ENCODE data around the gene FAM156B. TPM values are rescaled to one million over a fixed set of nuclear protein-coding genes. Genes with fewer than 3 reads are reported as not detected.
"Not testable (repeated sequence)": the region's sequence is repeated elsewhere in the genome, so short reads cannot be mapped to it uniquely, and the experiment has no call there.

FAM156B gene
- total and polyA plus RNA-seq, 2 of the 4 experiments (the other 2 are of a cell fraction) = 17.9 to 52.4 TPM

- H3K9ac ChIP-seq (ENCODE audit: low read depth, low read length); H3K9me3 ChIP-seq (ENCODE audit: control insufficient read depth, insufficient read depth, low read length); H3K23ac ChIP-seq (ENCODE audit: low read depth, low read length); H4K20me1 ChIP-seq (ENCODE audit: insufficient read depth, low read length); H2BK15ac ChIP-seq (ENCODE audit: low read depth, low read length); BruUV-seq (replicated peaks); ATAC-seq (ENCODE audit: low read depth); H3K4ac ChIP-seq (ENCODE audit: low read depth, low read length); H4K91ac ChIP-seq (ENCODE audit: insufficient read depth, low read depth, low read length); CTCF ChIA-PET; H3K27me3 ChIP-seq (ENCODE audit: control insufficient read depth, insufficient read depth, low read length); intact Hi-C loops (cut with micrococcal nuclease); POLR2A ChIA-PET (ENCODE audit: unreplicated experiment); H3K4me1 ChIP-seq (ENCODE audit: control insufficient read depth, insufficient read depth, low read length); H3K18ac ChIP-seq (ENCODE audit: low read depth, low read length); H2BK120ac ChIP-seq (ENCODE audit: low read depth, low read length); H2BK20ac ChIP-seq (ENCODE audit: low read depth, low read length); H2BK5ac ChIP-seq (ENCODE audit: low read depth, low read length, poor library complexity, severe bottlenecking); in situ Hi-C loops (cut with MboI; ENCODE audit: low sequenced_read_pairs); H3K56ac ChIP-seq (ENCODE audit: extremely low read depth, insufficient read depth, low read length); H3K4me3 ChIP-seq (ENCODE audit: insufficient read depth, low read depth, low read length); H2AFZ ChIP-seq (replicated peaks; ENCODE audit: low read length, poor library complexity); H4K8ac ChIP-seq (ENCODE audit: low read depth in 2 of 2, low read length in 2 of 2); H2AK9ac ChIP-seq (replicated peaks; ENCODE audit: low read depth, low read length, poor library complexity); H3K27ac ChIP-seq (ENCODE audit: insufficient read depth, low read length); DNase-seq; H3K9me1 ChIP-seq (ENCODE audit: insufficient read depth, low read length); H4K5ac ChIP-seq (ENCODE audit: low read depth, low read length); H3K36me3 ChIP-seq (ENCODE audit: control insufficient read depth, insufficient read depth, low read length); H3K79me1 ChIP-seq (ENCODE audit: low read depth in 1 of 2, low read length in 2 of 2); dilution Hi-C loops (cut with HindIII; ENCODE audit: low sequenced_read_pairs, unreplicated experiment); H2AK5ac ChIP-seq (ENCODE audit: low read depth, low read length); H3K4me2 ChIP-seq (ENCODE audit: low read depth, low read length); H3K14ac ChIP-seq (replicated peaks; ENCODE audit: low read depth, low read length): not testable (repeated sequence)
- WGBS, 2 experiments (ENCODE audit: extremely low coverage in 2 of 2, insufficient read length in 1 of 2) = no CpG with 5 or more reads among the region's 9 CpGs
Observed at GRCh38 chrX:52913681-52914080, 16.6 kb downstream of the FAM156B start.

- H3K79me1 ChIP-seq (ENCODE audit: low read depth in 1 of 2, low read length in 2 of 2); H3K23ac ChIP-seq (ENCODE audit: low read depth, low read length); H4K91ac ChIP-seq (ENCODE audit: insufficient read depth, low read depth, low read length); H3K9me3 ChIP-seq (ENCODE audit: control insufficient read depth, insufficient read depth, low read length); H4K8ac ChIP-seq (ENCODE audit: low read depth in 2 of 2, low read length in 2 of 2); H4K5ac ChIP-seq (ENCODE audit: low read depth, low read length); H3K14ac ChIP-seq (replicated peaks; ENCODE audit: low read depth, low read length); BruUV-seq (replicated peaks); H2AK5ac ChIP-seq (ENCODE audit: low read depth, low read length); H2BK20ac ChIP-seq (ENCODE audit: low read depth, low read length); intact Hi-C loops (cut with micrococcal nuclease); H4K20me1 ChIP-seq (ENCODE audit: insufficient read depth, low read length); H2AFZ ChIP-seq (replicated peaks; ENCODE audit: low read length, poor library complexity); H2BK120ac ChIP-seq (ENCODE audit: low read depth, low read length); H2AK9ac ChIP-seq (replicated peaks; ENCODE audit: low read depth, low read length, poor library complexity); in situ Hi-C loops (cut with MboI; ENCODE audit: low sequenced_read_pairs); H3K27ac ChIP-seq (ENCODE audit: insufficient read depth, low read length); dilution Hi-C loops (cut with HindIII; ENCODE audit: low sequenced_read_pairs, unreplicated experiment); H3K4ac ChIP-seq (ENCODE audit: low read depth, low read length); H3K9ac ChIP-seq (ENCODE audit: low read depth, low read length); H3K4me3 ChIP-seq (ENCODE audit: insufficient read depth, low read depth, low read length); H3K27me3 ChIP-seq (ENCODE audit: control insufficient read depth, insufficient read depth, low read length); CTCF ChIA-PET; H3K36me3 ChIP-seq (ENCODE audit: control insufficient read depth, insufficient read depth, low read length); H3K4me1 ChIP-seq (ENCODE audit: control insufficient read depth, insufficient read depth, low read length); H3K4me2 ChIP-seq (ENCODE audit: low read depth, low read length); H2BK5ac ChIP-seq (ENCODE audit: low read depth, low read length, poor library complexity, severe bottlenecking); H3K18ac ChIP-seq (ENCODE audit: low read depth, low read length); H3K9me1 ChIP-seq (ENCODE audit: insufficient read depth, low read length); DNase-seq; H3K56ac ChIP-seq (ENCODE audit: extremely low read depth, insufficient read depth, low read length); H2BK15ac ChIP-seq (ENCODE audit: low read depth, low read length); ATAC-seq (ENCODE audit: low read depth); POLR2A ChIA-PET (ENCODE audit: unreplicated experiment): not testable (repeated sequence)
- no CpG with 5 or more reads among the region's 3 CpGs for WGBS, 2 experiments (ENCODE audit: extremely low coverage in 2 of 2, insufficient read length in 1 of 2)
Observed at GRCh38 chrX:52914704-52915103, 17.6 kb downstream of the FAM156B start.

Data from IMR-90 (cell line).